HG03558 (cell line): ENCODE data around the gene BTBD19.
"Not testable (repeated sequence)": the region's sequence is repeated elsewhere in the genome, so short reads cannot be mapped to it uniquely, and the experiment has no call there.

ENCODE experiments used
- ATAC-seq: cut with Tn5 transposase; IDR thresholded peaks from one replicate; pipeline ENCODE4 v1.9.1; 2021; ENCODE audit warnings: moderate number of reproducible peaks; ENCODE audit not compliant: unreplicated experiment; ENCODE audit errors: extremely low read depth

BTBD19 gene

DNA sequence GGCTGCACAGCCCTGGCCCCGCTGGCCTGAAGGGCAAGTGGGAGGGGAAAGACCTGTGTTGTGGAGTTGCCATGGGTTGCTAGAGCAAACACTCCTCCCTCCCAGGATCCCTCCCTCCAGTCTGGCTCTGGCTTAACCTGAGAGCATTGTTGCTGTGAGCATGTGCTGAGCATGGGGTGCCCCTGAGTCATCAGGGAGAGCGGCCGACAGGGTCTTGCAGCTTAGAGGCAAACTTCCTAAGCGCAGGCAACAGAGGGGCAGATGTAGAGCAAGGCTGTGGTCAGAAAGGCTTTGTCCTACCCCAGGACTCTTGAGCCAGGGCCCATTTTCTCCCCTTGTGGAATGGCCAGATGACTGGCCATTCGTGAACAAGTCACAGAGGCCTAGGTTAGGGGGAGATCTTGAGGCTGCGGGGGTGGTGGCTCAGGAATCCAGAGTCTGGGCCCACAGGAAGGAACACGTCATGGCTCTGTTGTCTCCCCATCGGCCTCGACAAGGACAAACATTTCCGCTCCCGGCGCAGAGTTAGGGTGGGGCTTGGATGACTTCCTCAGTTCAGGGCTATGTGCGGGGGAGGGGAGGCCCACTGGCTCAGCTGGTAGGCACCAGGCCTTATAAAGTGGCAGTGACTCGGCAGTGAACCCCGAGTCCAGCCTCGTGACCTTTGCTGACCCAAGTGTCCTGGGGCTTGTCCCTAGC lies 810 bp upstream of the BTBD19 start:
- ATAC-seq = no peak

DNA sequence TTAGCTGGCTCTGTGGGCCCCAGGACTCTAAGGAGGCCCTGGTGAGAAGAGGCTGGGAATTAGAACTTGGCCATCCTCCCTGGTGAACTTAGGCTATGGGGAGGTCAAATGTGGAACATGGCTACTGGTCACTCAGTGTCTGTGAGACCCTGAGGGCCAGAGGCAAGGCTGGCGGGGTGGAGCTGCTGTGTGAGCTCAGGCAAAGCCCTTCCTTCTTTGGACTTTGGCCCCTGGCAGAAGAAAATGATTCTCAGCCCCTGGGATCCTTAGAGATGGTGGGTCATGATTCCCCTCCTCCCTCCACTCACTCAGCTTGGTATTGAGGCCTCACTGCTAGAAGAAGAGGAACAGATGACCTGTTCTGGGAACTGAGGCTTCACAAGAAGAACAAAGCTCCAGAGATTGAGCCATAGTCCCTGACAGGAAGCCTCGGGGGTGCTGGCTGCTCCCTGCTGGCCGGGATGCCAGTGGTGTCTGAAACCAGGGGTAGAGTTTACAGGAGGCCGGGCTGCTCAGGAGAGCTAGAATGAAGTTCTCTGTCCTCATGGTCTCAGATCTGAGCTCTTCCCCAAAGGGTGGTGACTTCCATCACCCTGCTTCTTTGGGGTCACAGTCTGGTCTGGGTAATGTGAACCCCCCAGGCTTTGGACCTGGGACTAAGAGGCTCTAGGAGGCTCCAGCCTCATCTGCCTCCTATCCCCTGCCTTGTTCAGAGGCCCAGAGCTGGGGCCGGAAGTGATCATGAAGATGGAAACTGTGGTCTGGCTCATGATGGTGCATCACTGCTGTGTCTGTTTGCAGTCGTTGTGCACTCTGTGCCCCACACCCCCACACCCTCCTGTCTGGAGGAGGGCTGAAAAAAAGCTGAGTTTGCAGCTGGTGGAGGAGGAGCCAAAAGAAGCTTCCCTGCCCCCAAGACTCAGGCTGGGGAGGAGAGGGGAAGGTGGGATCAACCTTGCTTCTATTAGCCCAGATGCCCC lies 905 bp downstream of the BTBD19 start:
- ATAC-seq = peak; percentile 34

DNA sequence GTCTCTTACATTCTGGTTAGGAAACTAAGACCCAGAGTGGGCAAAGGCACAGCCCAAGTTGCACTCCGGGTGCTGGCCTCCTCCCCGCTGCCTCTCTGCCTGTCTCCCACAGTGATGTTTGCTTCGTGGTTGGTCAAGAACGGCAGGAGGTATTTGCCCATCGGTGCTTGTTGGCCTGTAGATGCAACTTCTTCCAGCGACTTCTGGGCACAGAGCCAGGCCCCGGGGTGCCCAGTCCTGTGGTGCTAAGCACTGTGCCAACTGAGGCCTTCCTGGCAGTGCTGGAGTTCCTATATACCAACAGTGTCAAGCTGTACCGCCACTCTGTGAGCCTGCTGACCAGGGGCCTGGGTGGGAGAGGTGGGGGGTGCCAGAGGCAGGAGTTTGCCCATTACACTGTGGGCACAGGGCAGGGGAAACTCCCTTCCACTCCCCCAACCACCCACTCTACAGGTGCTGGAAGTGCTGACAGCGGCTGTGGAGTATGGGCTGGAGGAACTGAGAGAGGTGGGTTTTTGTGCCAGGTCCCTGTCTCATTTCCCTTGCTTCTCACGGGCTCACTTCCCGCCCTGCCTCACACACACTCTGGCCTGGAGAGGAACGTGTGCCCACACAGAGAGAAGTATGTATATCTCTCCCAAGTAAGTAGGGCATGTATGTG lies 1.9 kb downstream of the BTBD19 start:
- ATAC-seq = no peak

DNA sequence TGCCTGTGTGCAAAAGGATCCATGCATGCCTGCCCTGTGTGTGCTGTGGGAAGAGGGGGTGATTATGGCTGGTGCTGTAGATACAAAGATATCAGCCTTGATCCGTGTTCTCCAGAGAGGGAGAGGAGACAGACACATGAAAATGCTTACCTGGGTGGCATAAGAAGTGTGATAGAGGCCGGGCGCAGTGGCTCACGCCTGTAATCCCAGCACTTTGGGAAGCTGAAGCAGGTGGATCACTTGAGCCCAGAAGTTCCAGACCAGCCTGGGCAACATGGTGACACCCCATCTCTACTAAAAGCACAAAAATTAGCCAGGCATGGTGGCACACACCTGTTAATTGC lies 2.4 kb downstream of the BTBD19 start:
- not testable (repeated sequence) for ATAC-seq

DNA sequence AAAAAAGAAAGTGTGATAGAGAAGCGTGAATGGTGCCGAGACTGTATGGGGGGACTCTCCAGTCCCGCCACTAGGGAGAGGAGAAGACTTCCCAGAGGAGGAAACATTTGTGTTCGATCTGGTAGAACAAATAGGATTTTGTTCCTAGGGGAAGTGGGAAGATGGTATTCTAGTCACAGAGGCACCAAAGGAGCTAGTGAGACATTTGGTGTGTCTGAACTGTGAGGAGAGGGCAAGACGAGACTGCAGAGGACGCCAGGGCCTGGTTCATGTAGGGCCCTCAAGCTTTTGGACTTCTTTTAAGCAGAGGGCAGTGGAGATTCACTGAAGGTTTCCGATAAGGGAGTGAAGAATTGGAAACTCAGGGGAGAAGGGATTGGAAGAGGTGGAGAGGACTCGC lies 2.9 kb downstream of the BTBD19 start:
- ATAC-seq = no peak

DNA sequence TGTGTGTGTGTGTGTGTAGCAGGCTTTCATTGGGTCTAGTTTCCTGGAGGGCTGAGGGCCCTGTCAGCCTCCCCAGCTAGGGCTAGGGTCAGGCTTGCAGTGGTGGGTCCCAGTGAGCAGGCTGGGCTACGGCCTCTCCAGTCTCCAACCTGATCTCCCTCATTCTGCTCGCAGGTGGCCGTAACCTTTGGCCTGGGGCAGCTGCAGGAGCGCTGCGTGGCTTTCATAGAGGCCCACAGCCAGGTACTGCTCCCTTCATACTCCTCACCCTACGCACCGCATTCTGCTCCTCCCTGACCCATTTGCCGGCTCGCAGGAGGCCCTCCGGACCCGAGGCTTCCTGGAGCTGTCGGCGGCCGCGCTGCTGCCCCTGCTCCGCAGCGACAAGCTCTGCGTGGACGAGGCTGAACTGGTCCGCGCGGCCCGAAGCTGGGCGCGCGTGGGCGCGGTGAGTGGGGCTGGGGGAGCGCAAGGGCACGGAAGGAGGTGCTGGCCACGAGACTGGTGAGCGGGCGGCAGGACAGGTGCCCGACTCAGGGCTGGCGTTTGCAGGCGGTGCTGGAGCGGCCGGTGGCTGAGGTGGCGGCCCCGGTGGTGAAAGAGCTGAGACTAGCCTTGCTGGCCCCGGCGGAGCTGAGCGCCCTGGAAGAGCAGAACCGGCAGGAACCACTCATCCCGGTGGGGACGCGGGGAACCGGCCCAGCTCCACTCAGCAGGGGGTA lies 4.7 kb downstream of the BTBD19 start:
- ATAC-seq = no peak

DNA sequence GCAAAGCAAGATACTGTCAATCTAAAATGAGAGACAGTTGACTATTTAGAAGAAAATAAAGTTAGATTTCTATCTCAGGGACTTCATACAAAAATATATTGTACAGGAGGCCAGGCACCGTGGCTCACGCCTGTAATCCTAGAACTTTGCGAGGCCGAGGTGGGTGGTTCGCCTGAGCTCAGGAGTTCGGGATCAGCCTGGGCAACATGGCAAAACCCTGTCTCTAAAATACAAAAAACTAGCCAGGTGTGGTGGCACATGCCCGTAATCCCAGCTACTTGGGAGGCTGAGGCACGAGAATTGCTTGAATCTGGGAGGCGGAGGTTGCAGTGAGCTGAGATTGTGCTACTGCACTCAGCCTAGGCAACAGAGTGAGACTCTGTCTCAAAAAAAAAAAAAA lies 7.6 kb downstream of the BTBD19 start:
- not testable (repeated sequence) for ATAC-seq

DNA sequence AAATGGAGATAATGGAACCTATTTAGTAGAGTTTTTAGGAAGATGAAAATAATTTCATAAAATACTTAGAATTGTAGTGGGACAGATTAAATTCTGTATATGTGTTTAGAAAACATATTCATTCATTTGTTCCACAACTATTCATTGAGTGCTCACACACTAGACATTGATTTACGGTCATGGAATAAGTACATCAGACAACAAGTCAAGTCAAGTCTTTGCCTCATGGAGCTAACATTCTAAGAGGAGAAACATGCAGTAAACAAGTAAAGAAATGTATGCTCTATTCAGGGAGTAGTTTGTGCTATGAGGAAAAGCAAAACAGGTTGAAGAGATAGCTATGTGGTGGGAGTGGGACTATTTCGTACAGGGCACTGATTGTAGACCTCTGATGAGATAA lies 9.0 kb downstream of the BTBD19 start:
- ATAC-seq = no peak

DNA sequence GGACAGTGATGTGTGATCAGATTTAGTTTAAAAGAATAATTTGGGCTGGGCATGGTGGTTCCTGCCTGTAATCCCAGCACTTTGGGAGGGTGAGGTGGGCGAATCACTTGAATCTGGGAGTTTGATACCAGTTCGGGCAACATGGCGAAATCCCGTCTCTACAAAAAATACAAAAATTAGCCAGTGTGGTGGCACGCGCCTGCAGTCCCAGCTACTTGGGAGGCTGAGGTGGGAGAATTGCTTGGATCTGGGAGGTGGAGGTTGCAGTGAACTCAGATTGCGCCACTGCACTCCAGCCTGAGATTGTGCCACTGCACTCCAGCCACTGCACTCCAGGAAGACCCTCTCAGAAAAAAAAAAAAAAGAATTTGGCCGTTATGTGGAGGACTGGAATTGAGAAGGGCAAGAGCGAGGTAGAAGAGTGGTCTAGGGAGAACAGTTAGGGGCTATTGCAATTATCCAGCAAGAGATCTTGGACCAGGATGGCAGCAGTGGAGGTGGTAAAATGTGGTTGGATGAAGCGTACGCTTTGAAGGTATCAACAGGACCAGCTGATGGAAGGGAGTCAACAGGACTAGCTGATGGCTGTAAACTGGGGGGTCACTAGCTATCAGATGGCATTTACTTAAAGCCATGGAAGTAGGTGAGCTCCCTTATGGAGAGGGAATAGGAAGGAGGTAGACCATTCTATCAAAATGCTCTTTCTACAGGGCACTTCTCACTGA lies 9.6 kb downstream of the BTBD19 start:
- ATAC-seq = no peak

DNA sequence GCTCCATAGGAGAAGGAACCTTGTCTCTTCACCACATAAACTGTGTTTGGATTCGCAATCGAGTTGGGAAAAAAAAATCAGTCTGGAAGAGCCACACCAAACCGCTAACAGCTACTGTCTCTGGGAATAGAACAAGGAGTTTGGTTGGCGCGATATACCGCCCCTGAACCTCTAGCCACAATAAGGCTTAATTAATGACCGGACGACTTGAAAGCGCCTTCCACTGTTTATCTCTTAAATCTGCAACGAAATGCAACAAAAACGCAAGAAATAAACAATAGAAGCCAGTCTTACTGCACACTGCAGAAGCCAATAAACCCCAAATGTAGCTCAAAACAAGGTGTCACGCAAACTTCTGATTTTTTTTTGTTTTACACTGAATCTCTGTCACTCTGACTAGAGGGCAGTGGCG lies 10.9 kb downstream of the BTBD19 start:
- ATAC-seq = no peak

DNA sequence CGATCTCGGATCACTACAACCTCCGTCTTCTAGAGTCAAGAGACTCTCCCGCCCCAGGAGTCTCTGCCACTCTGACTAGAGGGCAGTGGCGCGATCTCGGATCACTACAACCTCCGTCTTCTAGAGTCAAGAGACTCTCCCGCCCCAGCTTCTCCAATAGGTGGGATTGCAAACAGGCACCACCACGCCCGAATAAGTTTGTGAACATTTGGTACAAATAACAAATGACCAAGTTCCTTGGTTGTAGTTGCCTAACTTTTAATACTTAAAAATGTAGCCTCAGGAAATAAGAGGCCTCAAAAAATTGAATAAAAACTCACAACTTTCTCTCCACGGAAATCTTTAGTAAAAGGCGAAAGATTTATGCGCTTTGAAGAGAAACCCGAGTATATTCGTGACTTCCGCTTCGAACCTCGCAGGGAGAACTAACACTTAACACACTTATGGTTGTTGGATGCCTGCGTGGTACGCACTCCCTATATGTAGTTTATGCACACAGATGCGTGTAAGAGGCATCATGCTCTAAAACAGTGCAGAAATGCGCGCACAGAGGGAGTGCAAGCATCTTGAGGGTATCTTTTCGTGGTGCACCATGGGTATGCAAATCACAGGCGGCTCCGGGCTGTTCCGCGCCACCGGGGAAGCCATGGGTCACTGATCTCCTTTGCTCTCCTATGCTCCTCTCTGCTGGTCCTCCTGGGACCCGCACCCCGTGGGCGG lies 11.4 kb downstream of the BTBD19 start:
- peak; percentile 51 for ATAC-seq

DNA sequence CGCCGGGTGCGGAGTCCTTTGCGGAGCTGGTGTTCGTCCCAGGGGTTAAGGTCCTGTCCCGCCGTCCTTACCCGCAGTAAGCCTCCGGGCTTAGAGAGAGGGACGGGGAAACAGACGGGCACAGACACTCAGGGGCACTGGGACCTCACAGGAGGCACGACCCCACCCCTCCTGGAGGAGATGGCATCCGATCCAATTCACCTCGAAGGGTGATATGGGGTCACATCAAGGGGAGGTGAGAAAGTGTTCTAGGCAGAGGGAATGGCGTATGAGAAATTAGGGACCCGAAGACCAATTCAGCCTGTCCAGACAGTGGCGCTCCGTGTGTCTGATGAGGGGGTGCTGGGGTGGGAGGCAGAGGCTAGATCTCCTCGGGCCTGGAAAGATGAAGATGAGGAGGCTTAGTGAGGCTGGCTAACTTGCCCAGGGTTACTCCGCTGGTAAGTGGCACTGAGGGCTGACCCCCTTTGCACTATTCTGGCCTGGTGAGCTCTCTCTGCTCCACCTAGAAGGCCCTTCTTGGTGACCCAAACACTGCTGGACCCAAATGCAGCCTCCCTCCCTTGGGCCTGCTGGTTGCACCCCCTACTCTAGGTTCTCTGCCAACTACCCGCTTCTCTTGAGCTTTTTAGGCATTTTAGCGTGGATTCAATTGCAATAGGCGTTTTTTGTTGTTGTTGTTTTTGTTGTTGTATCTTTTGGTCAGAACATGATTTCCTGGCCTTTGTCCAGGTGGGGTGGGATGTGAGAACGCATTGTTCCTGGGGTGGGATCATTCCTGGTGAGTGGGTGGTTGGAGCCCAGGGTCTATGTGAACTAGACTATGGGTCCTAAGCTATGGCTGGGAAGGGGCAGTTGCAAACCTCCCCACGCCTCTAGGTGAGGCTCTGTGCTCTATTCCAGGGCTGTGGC lies 12.3 kb downstream of the BTBD19 start:
- ATAC-seq = no peak

DNA sequence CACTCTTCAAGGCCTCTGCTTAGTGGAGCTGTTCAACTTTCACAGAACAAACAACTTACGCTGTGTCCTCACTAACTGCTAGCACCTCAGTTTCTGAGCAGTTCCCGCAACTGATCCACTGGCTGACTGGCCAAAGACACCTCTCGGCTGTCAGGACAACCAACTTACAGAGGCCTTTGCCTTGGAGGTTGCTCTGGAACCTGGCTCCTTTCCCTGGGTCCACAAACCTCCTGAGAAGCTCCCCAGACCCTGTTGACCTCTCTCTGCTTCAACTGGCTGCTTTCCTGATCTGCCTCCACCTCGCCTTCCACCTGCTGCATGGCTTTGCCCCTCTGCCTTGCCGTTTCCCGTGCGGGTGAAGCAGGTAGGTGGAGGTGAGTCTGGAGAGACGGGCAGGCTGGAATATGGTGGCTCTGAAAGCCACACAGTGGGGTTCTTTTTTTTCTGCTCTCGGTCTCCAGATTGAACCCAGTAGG lies 13.0 kb downstream of the BTBD19 start:
- no peak for ATAC-seq

DNA sequence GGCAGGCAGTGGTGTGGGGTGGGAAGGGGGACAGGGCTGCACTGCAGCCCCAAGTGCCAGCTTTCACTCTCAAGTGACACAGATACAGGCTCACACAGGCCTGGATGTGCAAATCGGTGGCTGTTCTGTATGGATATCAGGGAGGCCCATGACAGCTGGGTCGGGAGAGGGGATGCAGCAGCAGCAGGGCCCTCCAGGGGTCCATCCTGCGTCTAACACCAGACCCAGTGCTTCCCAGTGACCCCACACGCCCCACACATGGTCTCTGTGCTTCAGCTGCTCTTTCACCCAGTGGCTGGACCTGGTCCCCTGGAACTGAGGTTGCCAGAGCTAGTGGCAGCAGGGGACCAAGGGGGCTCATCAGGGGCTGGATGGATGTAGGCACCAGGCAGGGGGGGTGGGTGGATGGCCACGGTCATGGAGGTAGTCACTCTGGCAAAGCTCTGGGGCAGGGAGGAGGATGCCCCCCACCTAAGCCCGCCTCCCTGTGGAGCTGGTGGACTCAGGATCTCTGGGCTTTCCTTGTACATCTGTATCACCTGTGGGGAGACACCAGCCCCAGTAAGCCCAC lies 13.9 kb downstream of the BTBD19 start:
- ATAC-seq = no peak

DNA sequence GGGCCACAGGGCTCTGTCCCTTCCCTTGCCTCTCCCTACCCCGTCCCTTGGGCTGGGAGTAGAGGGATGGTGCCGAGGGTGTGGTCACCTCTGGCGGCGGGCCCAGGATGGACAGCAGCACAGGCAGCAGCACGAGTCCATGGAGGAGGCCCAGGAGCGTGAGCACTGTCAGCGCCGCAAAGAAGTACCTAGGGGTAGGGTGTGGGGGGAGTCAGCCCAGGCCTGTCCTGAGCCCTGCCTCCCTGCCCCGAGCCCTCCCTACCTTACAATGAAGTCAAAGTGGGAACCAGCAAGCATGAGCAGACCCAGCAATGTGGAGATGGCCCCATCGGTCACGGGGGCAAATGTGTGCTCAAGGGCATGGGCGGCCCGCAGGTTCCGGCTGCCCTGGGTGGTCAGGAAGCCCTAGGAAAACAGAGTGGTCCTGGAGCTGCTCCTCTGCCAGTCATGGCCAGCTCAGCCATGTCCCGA lies 14.7 kb downstream of the BTBD19 start:
- no peak for ATAC-seq

DNA sequence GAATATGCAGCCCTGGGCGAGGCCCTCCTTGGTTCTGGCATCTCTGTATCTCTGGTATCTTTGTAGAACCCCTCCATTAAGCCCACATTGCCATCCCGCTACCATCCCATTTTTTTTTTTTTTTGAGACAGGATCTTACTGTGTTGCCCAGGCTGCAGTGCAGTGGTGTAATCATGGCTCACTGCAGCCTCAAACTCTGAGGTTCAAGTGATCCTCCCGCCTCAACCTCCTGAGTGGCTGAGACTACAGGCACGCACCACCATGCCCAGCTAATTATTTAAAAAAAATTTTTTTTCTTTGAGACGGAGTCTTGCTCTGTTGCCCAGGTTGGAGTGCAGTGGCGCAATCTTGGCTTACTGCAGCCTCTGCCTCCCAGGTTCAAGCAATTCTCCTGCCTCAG lies 16.1 kb downstream of the BTBD19 start:
- not testable (repeated sequence) for ATAC-seq

DNA sequence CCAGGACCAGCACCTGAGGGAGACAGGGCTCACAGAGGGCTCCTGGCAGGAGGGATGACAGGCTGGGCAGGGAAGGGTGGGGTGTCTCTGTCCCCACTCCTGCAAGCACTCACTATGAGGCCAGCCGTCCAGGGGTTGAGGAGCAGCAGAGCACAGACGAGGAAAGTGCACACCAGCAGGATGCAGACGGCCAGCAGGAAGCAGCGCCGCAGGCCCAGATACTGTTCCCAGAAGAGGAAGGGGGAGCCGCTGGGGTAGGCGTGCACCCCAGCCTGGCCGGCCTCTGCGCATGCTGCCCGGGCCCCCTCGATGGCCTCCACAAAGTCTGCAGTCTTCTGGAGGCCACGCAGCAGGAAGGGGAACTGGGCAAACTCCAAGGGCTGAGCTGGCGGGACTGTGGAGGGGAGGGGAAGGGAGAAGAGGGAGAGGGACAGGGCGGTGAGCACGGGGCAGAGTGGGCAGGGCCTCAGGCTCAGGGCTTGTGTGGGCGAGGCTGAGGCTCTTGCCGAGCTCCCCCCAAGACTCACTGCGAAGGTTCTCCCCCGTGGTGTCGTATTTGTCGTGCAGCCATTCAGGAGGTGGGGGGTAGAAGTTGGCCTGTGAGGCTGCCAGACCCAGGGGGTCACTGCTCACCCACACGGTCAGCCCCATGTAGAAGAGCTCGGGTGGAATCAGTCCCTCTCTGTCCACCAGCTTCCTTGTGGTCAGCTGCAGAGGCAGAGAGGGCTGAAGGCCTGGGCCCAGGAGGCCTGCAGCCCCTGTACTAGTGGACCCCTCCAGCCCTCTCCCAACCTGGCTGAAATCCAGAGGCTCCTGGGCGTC lies 18.3 kb downstream of the BTBD19 start:
- ATAC-seq = no peak
